Prostate gland (tissue), 2 donors: Measurements from ENCODE around the gene CLN6. TPM values are rescaled to one million over a fixed set of nuclear protein-coding genes. Genes with fewer than 3 reads are reported as not detected.

Experiments used
- DNase-seq: peaks from one replicate; pipeline ENCODE4 v3.0.0-alpha.2; 2019; ENCODE audit warnings: low spot score
- H3K27ac ChIP-seq, 2 donors: fragments of 200-600 bp; sonication (generic); 2 replicates each; pipeline ENCODE4 v1.5.1; 2017 to 2019
- H3K27me3 ChIP-seq: fragments of 200-600 bp; sonication (generic); replicated peaks from 2 replicates; pipeline ENCODE4 v1.5.1; 2019; ENCODE audit not compliant: insufficient read depth
- H3K36me3 ChIP-seq, 2 donors: fragments of 200-600 bp; sonication (generic); 1 replicate in 1 of 2; 2 replicates in 1 of 2; pipeline versions ENCODE4 v1.5.1 to v1.8.1; 2017 to 2019
- H3K4me1 ChIP-seq: fragments of 200-600 bp; sonication (generic); replicated peaks from 2 replicates; pipeline ENCODE4 v1.5.1; 2019
- H3K4me3 ChIP-seq, 2 donors: fragments of 200-600 bp; sonication (generic); 2 replicates each; pipeline ENCODE4 v1.5.1; 2017 to 2019
- H3K9me3 ChIP-seq: fragments of 200-600 bp; sonication (generic); 2 replicates; pipeline ENCODE4 v1.5.1; 2017
- CTCF ChIP-seq, 4 experiments: fragments of 200-600 bp in 2 of 4; fragments of 450-650 bp in 2 of 4; sonication (generic) in 2 of 4; IDR thresholded peaks; 1 replicate in 3 of 4; 2 replicates in 1 of 4; pipeline ENCODE4 v1.5.1; 2016 to 2019; ENCODE audit warnings: antibody characterized with exemption in 4 of 4, mild to moderate bottlenecking in 2 of 4, moderate library complexity in 2 of 4
- POLR2A ChIP-seq: fragments of 450-650 bp; IDR thresholded peaks from one replicate; pipeline ENCODE4 v1.6.1; 2016; ENCODE audit warnings: antibody characterized with exemption, mild to moderate bottlenecking
- POLR2AphosphoS5 ChIP-seq: sonication (generic); formaldehyde crosslinking; IDR thresholded peaks from one replicate; pipeline ENCODE4 v1.6.1; 2017; ENCODE audit warnings: antibody characterized with exemption
- WGBS: methylation state at CpG from one replicate; pipeline ENCODE4 v1.1.5; 2018; 5-methylcytosine and 5-hydroxymethylcytosine counted together
- intact Hi-C: fragments of 100-400 bp; cut with DNase I; formaldehyde crosslinking; loops from one replicate; pipeline ENCODE4 v1.14.2; 2022
- total RNA-seq, 2 donors: library from RNA; depleted of rRNA; stranded (reverse); fragments of >200 nt; gene quantifications; one replicate each; pipeline ENCODE4 v1.1.0, GENCODE V29; 2016

Gene CLN6
- total RNA-seq, 2 donors from 2014 or later, result 22.7 to 41.8 TPM

- Histone ChIP-seq H3K36me3 (no peaks in the 10 kb centered on the region), H3K9me3 (no peaks in the 10 kb centered on the region), H3K27me3 (no peaks in the 10 kb centered on the region), H3K27ac (no peak overlapping the region), H3K4me1 (no peaks in the 10 kb centered on the region), H3K4me3 (no peak overlapping the region)
- 57% methylated on average over 5 of the region's 5 CpGs for WGBS
- DNase-seq, result no peak
- intact Hi-C loops, result no loop called here
- no peak for TF ChIP-seq CTCF (IDR thresholded peaks at IDR 0.05)
- TF ChIP-seq POLR2AphosphoS5, result no peak
- no peak for TF ChIP-seq POLR2A
These were observed 33.2 kb upstream of the CLN6 start for GRCh38 chr15:68262514-68263356.

- intact Hi-C loops, result no loop called here
These were observed 32.5 kb upstream of the CLN6 start for GRCh38 chr15:68261980-68262379.

GRCh38 chr15:68261241-68261640, 31.7 kb upstream of the CLN6 start:
- no peak for TF ChIP-seq POLR2A
- TF ChIP-seq CTCF (IDR thresholded peaks at IDR 0.05), result no peak
- no peak for TF ChIP-seq POLR2AphosphoS5
- WGBS, result 89% methylated on average over 3 of the region's 3 CpGs
- DNase-seq, result no peak
- intact Hi-C loops, result no loop called here
- no peaks in the 10 kb centered on the region for H3K36me3 ChIP-seq
- H3K4me3 ChIP-seq, result no peak overlapping the region
- no peaks in the 10 kb centered on the region for H3K27me3 ChIP-seq
- H3K4me1 ChIP-seq, result no peaks in the 10 kb centered on the region
- H3K27ac ChIP-seq, result no peak overlapping the region
- no peaks in the 10 kb centered on the region for H3K9me3 ChIP-seq

More at GRCh38 chr15:68261980-68262379, 32.5 kb upstream of the CLN6 start:
- no peak for DNase-seq
- TF ChIP-seq POLR2A (no peak), POLR2AphosphoS5 (no peak), CTCF (IDR thresholded peaks at IDR 0.05) (no peak)
- no peaks in the 10 kb centered on the region for H3K27me3 ChIP-seq
- no peaks in the 10 kb centered on the region for H3K9me3 ChIP-seq
- H3K4me1 ChIP-seq, result no peaks in the 10 kb centered on the region
- no peak overlapping the region for H3K4me3 ChIP-seq
- WGBS, result 99% methylated on average over 3 of the region's 3 CpGs
- no peaks in the 10 kb centered on the region for H3K36me3 ChIP-seq
- no peak overlapping the region for H3K27ac ChIP-seq

- Histone ChIP-seq H3K4me1 (no peaks in the 10 kb centered on the region), H3K27me3 (no peaks in the 10 kb centered on the region), H3K27ac (no peak overlapping the region), H3K36me3 (no peaks in the 10 kb centered on the region), H3K9me3 (no peaks in the 10 kb centered on the region), H3K4me3 (no peak overlapping the region)
- WGBS, result 74% methylated on average over 2 of the region's 2 CpGs
- DNase-seq, result no peak
- TF ChIP-seq CTCF (IDR thresholded peaks at IDR 0.05) (no peak), POLR2AphosphoS5 (no peak), POLR2A (no peak)
- intact Hi-C loops, result loop anchor here (10.0 kb wide), 1 partner anchor 415 kb away; no protein-coding TSS in a partner anchor
These were observed 30.4 kb upstream of the CLN6 start for GRCh38 chr15:68259883-68260282.

- WGBS, result 67% methylated on average over 4 of the region's 4 CpGs
- Histone ChIP-seq H3K9me3 (no peaks in the 10 kb centered on the region), H3K4me1 (no peaks in the 10 kb centered on the region), H3K4me3 (no peak overlapping the region), H3K36me3 (no peaks in the 10 kb centered on the region), H3K27me3 (no peaks in the 10 kb centered on the region), H3K27ac (no peak overlapping the region)
- intact Hi-C loops, result loop anchor here (10.0 kb wide), 1 partner anchor 416 kb away; no protein-coding TSS in a partner anchor
- no peak for DNase-seq
- TF ChIP-seq POLR2AphosphoS5, result no peak
- TF ChIP-seq POLR2A, result no peak
- no peak for TF ChIP-seq CTCF (IDR thresholded peaks at IDR 0.05)
These were observed 29.2 kb upstream of the CLN6 start for GRCh38 chr15:68258692-68259091.
